Activated B cell treated with CpG ODN at 0.5 μM for 24 hours (primary cell): ENCODE measurements around the gene ZNF681. TPM values are rescaled to one million over a fixed set of nuclear protein-coding genes. Genes with fewer than 3 reads are reported as not detected.
"Not testable (repeated sequence)": the region's sequence is repeated elsewhere in the genome, so short reads cannot be mapped to it uniquely, and the experiment has no call there.

ENCODE experiments used
- ATAC-seq: fragments of 200-7000 bp; cut with Tn5 transposase; one replicate; pipeline ENCODE4 v1.10.0; 2021; ENCODE audit warnings: low read depth, mild to moderate bottlenecking, moderate library complexity
- CTCF ChIA-PET: fragments of 350-600 bp; sonication (Branson Sonifier 250); formaldehyde crosslinking; loops from one replicate; lab custom pipeline; 2021; ENCODE audit warnings: antibody characterized with exemption; lab: Charles Lee
- POLR2A ChIA-PET: fragments of 350-600 bp; sonication (Branson Sonifier 250); formaldehyde crosslinking; loops from one replicate; lab custom pipeline; 2021; ENCODE audit warnings: antibody characterized with exemption; lab: Charles Lee
- DNase-seq: peaks from one replicate; pipeline ENCODE4 v3.0.0; 2022
- H3K27ac Mint-ChIP-seq: one replicate; pipeline ENCODE4 v1.8.0; 2020; ENCODE audit warnings: mixed read lengths
- H3K27me3 Mint-ChIP-seq: one replicate; pipeline ENCODE4 v1.8.0; 2021; ENCODE audit warnings: mixed read lengths
- H3K36me3 Mint-ChIP-seq: one replicate; pipeline ENCODE4 v1.8.0; 2021; ENCODE audit warnings: low read depth, mixed read lengths
- H3K4me1 Mint-ChIP-seq: one replicate; pipeline ENCODE4 v1.8.0; 2021; ENCODE audit warnings: mixed read lengths
- H3K4me3 Mint-ChIP-seq: one replicate; pipeline ENCODE4 v1.8.0; 2020; ENCODE audit warnings: mild to moderate bottlenecking, mixed read lengths
- H3K9me3 Mint-ChIP-seq: one replicate; pipeline ENCODE4 v1.8.0; 2020; ENCODE audit warnings: mixed read lengths
- intact Hi-C: fragments of 100-400 bp; cut with micrococcal nuclease; formaldehyde crosslinking; loops from one replicate; pipeline ENCODE4 v1.15.1; 2024
- total RNA-seq: library from RNA; stranded (reverse); gene quantifications from 2 replicates; pipeline ENCODE4 v1.2.3, GENCODE V29; 2022
- TF ChIP-seq, protein P1 (sequence below): fragments of 200-600 bp; IDR thresholded peaks from one replicate; pipeline ENCODE4 v1.8.0; 2022; ENCODE audit warnings: antibody characterized with exemption, mild to moderate bottlenecking

The ZNF681 gene
- total RNA-seq, 1 donor from 2014 or later: 5.5 TPM

DNA sequence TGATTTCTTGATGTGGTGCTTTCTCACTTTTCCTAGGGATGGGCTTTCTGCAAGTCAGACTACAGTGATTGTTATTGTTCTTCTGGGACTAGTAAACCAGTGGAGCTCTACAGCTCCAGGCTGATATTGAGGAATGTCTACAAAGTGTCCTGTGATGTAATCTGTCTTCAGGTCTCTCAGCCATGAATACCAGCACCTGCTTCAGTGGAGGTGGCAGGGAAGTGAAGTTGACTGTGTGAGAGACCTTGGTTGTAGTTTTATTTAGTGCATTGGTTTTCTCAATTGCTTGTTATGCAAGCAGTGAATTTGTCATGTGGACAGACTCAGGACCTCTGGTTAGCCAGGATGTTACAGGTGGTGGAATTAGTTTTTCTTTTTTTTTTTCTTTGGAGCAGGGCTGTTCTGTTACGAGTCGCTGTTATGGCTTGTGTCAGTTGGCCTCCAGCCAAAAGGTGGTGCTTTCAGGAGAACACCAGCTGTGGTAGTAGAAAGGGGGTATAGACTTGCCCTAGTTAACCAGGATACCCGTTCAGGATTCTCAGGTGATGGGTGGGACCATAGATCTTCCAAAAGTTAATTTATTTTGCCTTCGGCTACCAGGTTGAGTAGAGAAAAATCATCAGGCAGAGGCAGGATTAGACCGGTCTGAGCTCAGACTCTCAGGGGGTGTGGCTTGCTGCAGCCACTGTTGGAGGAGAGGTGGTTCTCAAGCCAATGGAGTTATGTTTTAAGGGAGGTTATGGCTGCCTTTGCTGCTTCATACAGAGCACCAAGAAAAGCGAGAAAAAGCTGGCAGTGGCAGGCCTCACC lies 59.8 kb downstream of the ZNF681 start:
- Mint-ChIP-seq H3K27ac (no peak overlapping the region), H3K27me3 (peaks cover 5% of the 10 kb centered on the region), H3K9me3 (peaks cover 2% of the 10 kb centered on the region), H3K36me3 (no peaks in the 10 kb centered on the region), H3K4me1 (no peaks in the 10 kb centered on the region), H3K4me3 (no peak overlapping the region)
- DNase-seq (no peak), ATAC-seq (no peak)
- POLR2A ChIA-PET: no interaction called here
- TF ChIP-seq, protein P1, sequence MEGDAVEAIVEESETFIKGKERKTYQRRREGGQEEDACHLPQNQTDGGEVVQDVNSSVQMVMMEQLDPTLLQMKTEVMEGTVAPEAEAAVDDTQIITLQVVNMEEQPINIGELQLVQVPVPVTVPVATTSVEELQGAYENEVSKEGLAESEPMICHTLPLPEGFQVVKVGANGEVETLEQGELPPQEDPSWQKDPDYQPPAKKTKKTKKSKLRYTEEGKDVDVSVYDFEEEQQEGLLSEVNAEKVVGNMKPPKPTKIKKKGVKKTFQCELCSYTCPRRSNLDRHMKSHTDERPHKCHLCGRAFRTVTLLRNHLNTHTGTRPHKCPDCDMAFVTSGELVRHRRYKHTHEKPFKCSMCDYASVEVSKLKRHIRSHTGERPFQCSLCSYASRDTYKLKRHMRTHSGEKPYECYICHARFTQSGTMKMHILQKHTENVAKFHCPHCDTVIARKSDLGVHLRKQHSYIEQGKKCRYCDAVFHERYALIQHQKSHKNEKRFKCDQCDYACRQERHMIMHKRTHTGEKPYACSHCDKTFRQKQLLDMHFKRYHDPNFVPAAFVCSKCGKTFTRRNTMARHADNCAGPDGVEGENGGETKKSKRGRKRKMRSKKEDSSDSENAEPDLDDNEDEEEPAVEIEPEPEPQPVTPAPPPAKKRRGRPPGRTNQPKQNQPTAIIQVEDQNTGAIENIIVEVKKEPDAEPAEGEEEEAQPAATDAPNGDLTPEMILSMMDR: no peak
- intact Hi-C loops: no loop called here
- CTCF ChIA-PET: no interaction called here

DNA sequence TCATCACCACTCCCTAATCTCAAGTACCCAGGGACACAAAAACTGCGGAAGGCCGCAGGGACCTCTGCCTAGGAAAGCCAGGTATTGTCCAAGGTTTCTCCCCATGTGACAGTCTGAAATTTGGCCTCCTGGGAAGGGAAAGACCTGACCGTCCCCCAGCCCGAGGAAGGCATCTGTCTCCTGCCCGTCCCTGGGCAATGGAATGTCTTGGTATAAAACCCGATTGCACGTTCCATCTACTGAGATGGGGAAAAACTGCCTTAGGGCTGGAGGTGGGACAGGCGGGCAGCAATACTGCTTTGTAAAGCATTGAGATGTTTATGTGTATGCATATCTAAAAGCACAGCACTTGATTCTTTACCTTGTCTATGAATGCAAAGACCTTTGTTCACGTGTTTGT lies 65.8 kb downstream of the ZNF681 start:
- H3K27ac Mint-ChIP-seq, H3K9me3 Mint-ChIP-seq, H3K36me3 Mint-ChIP-seq, DNase-seq, ATAC-seq, H3K4me1 Mint-ChIP-seq, POLR2A ChIA-PET, H3K4me3 Mint-ChIP-seq, intact Hi-C loops, H3K27me3 Mint-ChIP-seq, CTCF ChIA-PET: not testable (repeated sequence)

Other genes with a start within 250 kb of the ZNF681 start
- gene ZNF675, start 71.7 kb downstream of the ZNF681 start, total RNA-seq: 27.9 and 34.2 TPM in 2 replicates
- gene ZNF726, start 156.0 kb upstream of the ZNF681 start, total RNA-seq: 8.2 and 9.4 TPM in 2 replicates